ENCODE data around the gene RCN1.

The RCN1 gene

GRCh38 chr11:32073644-32074026, 17.2 kb upstream of the RCN1 start:
- in situ Hi-C loops (cut with HindIII; ENCODE audit: low sequenced_read_pairs) = no loop called here
- TF ChIP-seq CTCF (IDR thresholded peaks at IDR 0.05; ENCODE audit: low read depth, low read length) = no peak
- no peak overlapping the region for H3K4me3 ChIP-seq (ENCODE audit: low read depth, low read length)
- no peak for DNase-seq (ENCODE audit: low read depth, low spot score)

DNA sequence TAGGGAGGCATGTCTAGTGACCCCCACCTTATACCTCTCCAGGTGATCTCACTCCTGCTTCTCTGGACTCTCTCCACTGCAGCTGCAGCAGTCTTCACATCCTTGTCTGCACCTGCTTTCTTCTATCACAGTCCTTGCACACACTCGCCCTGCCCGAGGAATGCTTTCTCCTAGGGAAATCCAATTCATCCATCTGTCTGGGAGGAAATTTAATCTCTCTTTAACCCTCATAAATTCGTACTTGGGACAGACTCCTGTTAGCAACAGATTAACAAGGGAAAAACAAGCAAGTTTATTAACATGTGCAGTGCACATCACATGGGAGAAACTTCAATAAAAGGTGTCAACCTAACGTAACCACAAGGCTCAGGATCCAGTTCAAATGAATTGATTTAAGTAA, 11.3 kb upstream of the RCN1 start:
- H3K4me3 ChIP-seq (ENCODE audit: low read depth, low read length) = no peak overlapping the region
- in situ Hi-C loops (cut with HindIII; ENCODE audit: low sequenced_read_pairs) = no loop called here
- no peak for DNase-seq (ENCODE audit: low read depth, low spot score)
- TF ChIP-seq CTCF (IDR thresholded peaks at IDR 0.05; ENCODE audit: low read depth, low read length) = no peak

GRCh38 chr11:32080361-32080980, 10.4 kb upstream of the RCN1 start:
- in situ Hi-C loops (cut with HindIII; ENCODE audit: low sequenced_read_pairs) = no loop called here

DNA sequence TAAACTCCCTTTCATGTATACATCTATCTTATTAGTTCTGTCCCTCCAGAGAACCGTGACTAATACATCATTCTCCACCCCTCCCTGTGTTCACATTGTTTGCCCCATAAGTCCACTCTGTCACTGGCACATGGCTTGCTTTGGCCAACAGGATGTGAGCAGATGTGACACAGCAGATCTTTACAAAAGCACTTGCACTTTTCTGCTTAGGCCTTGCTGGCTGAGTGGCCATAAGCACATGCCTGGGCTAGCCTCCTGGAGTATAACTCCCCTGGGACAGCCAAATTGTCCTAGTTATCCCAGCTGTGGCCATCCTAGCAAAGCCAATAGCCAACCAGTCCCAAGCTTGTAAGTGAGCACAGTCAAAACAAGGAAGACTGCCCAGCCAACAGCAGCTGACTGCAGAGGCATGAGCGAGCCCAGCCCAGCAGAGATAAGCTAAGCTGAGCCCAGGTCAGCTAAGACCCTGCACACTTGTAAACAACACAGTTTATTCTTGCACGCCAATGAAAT, 9.7 kb upstream of the RCN1 start:
- H3K4me3 ChIP-seq (ENCODE audit: low read depth, low read length) = no peak overlapping the region
- in situ Hi-C loops (cut with HindIII; ENCODE audit: low sequenced_read_pairs) = no loop called here
- no peak for TF ChIP-seq CTCF (IDR thresholded peaks at IDR 0.05; ENCODE audit: low read depth, low read length)
- peak; percentile 38 for DNase-seq (ENCODE audit: low read depth, low spot score)

More at GRCh38 chr11:32080361-32080980, 10.4 kb upstream of the RCN1 start:
- TF ChIP-seq CTCF (IDR thresholded peaks at IDR 0.05; ENCODE audit: low read depth, low read length) = no peak
- no peak for DNase-seq (ENCODE audit: low read depth, low spot score)
- no peak overlapping the region for H3K4me3 ChIP-seq (ENCODE audit: low read depth, low read length)

- TF ChIP-seq CTCF (IDR thresholded peaks at IDR 0.05; ENCODE audit: low read depth, low read length) = no peak
- H3K4me3 ChIP-seq (ENCODE audit: low read depth, low read length) = no peak overlapping the region
- no peak for DNase-seq (ENCODE audit: low read depth, low spot score)
- in situ Hi-C loops (cut with HindIII; ENCODE audit: low sequenced_read_pairs) = no loop called here
Measured at GRCh38 chr11:32081901-32082300, 9.0 kb upstream of the RCN1 start.

GRCh38 chr11:32082346-32082986, 8.4 kb upstream of the RCN1 start:
- TF ChIP-seq CTCF (IDR thresholded peaks at IDR 0.05; ENCODE audit: low read depth, low read length) = no peak
- in situ Hi-C loops (cut with HindIII; ENCODE audit: low sequenced_read_pairs) = no loop called here
- H3K4me3 ChIP-seq (ENCODE audit: low read depth, low read length) = no peak overlapping the region
- no peak for DNase-seq (ENCODE audit: low read depth, low spot score)
